OCI-LY3 (cell line): ENCODE data around the gene PPP3R1.

ENCODE experiments used
- CTCF ChIP-seq: fragments of 200-600, 300-600 bp; sonication (generic); IDR thresholded peaks from 2 replicates; pipeline ENCODE4 v1.5.1; 2014; ENCODE audit warnings: antibody characterized with exemption, low read length, low read depth
- EZH2phosphoT487 ChIP-seq: fragments of 200-600 bp; shearing (Covaris generic); IDR thresholded peaks from 2 replicates; pipeline ENCODE4 v1.6.1; 2018; ENCODE audit warnings: antibody characterized with exemption, mixed run types, low read depth

GRCh38 chr2:68187329-68187728 lies 65.0 kb downstream of the PPP3R1 start:
- TF ChIP-seq CTCF (no peak), EZH2phosphoT487 (no peak)
